Adrenal gland (tissue), 5 donors: ENCODE measurements around the gene RBM14.
A peak's percentile ranks its signal among the peaks of the same experiment; 100 is the strongest.

ENCODE experiments used
- CTCF ChIP-seq, 6 experiments: fragments of 450-650 bp in 4 of 6; fragments of 200-600 bp in 2 of 6; sonication (generic) in 1 of 6; IDR thresholded peaks; 1 replicate in 5 of 6; 2 replicates in 1 of 6; pipeline versions ENCODE4 v1.5.1 to v1.8.0; 2016 to 2021; ENCODE audit warnings: antibody characterized with exemption in 6 of 6, mild to moderate bottlenecking in 2 of 6, moderate library complexity in 1 of 6
- POLR2A ChIP-seq, 2 donors: fragments of 450-650 bp; IDR thresholded peaks; one replicate each; pipeline ENCODE4 v1.6.1; 2017; ENCODE audit warnings: antibody characterized with exemption in 2 of 2, mild to moderate bottlenecking in 2 of 2, moderate library complexity in 1 of 2
- donor health status: DM: no; HTN: no; CAD: no.

- TF ChIP-seq CTCF (IDR thresholded peaks at IDR 0.05) (peak; percentile 73 to 93 (median 82)), POLR2A (IDR thresholded peaks at IDR 0.05) (no peak)
Observed at GRCh38 chr11:66579017-66579606, 37.3 kb upstream of the RBM14 start.
